GM18870 (cell line): ENCODE results near the gene CLPSL1.

Experiments used
- ATAC-seq: cut with Tn5 transposase; IDR thresholded peaks from one replicate; pipeline ENCODE4 v1.9.1; 2021; ENCODE audit warnings: moderate library complexity; ENCODE audit not compliant: unreplicated experiment

Gene CLPSL1

DNA sequence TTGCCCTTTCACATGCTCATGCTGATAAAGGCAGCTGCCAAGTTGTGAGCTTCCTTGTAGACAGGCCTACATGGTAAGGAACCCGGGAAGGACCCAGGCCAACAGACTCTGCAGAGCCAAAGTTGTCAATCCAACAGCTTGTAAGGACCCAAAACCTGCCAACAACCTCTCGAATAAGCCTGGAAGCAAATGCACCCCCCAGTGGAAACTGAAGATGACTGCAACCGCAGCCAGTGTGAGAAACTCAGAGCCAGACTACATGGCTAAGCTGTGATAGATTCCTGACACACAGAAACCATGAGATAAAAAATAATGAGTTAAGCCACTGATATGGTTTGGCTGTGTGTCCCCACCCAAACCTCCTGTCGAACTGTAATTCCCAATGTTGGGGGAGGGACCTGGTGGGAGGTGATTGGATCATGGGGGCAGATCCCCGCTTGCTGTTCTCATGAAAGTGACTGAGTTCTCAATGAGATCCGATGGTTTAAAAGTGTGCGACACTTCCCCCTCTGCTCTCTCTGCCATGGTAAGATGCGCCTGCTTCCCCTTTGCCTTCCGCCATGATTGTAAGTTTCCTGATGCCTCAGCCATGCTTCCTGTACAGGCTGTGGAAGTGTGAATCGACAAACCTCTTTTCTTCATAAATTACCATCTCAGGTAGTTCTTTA is 23.2 kb upstream of the CLPSL1 start:
- ATAC-seq = no peak

DNA sequence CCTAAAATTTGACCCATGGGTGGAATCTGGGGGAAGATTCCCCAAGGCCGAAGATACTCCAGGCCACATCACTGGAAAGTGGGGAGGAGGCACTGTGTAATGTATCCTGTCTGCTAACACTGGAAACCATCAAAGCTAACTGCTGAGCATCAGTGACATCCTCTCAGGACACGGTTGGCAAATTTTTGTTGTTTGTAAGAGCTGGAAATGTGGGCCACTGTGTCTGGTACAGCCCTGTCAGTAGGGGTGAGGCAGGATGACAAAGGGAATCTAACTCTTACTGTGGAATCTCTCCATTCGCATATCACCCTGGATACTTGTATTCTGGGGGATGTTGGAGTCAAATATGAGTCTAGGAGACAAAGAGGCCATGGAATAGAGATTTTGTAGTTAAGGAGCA is 21.4 kb upstream of the CLPSL1 start:
- no peak for ATAC-seq

DNA sequence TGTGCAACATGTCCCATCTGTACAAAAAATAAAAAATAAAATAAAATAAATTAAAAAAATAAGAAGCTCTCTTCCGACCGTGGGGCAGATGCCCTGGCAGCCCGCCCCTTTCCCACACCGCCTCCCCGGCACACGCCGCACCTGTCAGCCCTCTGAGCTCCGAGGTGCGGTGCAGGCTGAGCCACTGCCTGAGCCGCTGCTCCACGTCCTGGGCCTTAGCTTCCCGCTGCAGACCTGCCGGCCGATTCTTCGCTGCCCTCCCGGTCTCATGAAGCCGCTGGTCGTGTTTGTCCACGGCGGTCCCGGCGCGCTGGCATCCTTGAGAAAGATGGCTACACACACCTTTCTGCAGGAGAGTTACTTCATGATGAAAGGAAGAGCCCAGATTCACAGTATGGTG is 15.1 kb upstream of the CLPSL1 start:
- no peak for ATAC-seq

DNA sequence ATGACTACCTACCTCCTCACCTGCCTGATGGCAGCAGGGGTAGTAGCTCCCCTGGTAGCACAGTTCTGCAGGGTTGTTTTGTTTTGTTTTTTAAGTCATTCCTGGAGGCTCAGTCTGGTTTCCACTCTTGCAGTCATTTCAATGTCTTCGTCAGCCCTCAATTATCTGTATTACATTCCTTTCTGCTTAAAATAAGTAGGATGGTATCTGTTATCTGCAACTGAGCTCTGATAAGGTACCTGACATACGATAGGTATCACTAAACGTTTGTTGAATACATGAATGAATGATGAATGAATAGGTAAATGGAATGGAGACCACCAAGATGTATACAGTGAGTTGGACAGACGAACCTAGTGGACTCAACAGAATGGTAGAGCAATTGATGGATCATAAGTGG is 11.6 kb upstream of the CLPSL1 start:
- ATAC-seq = no peak

DNA sequence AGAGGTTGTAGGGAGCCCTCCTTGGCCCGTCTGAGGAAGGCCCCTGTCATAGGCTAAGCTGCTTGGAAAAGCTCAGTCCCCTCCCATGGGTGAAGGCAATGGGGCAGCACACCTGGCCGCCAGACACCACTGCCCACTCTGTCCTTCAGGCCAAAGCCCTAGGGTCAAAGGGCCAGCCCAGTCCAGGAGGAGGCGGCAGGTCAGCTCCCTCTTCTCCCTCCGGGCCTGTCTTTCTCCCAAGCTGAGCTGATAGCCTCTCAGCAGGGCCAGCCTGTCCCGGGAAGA is 9.5 kb upstream of the CLPSL1 start:
- no peak for ATAC-seq

DNA sequence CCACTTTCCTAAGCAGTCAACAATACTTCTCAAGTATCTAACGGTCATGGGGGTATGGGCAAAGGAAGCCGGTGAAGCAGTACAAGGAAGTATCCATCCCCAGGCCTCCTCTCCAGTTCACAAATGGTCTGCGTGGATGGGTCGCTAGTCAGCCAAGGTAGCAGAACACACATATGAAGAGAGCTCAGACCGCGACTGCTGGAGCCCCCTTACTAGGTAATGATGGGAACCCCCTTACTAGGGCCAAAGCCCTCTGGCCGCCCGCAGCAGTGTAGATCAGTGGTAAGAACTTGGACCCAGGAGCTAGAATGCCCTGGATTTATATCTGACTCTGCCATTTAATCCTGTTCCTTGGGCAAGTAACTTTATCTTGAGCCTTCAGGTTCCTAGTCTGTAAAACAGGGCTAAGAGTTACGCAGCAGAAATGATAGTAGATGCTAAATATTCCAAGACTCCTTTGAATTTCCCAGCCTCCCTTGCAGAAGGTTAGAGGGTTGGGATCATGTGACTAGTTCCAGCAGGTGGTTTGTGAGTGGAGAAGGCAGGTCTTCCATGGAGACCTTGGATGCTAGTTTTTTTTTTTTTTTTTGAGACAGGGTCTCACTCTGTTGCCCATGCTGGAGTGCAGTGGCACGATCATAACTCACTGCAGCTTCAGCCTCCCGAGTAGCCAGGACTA is 6.6 kb upstream of the CLPSL1 start:
- no peak for ATAC-seq

DNA sequence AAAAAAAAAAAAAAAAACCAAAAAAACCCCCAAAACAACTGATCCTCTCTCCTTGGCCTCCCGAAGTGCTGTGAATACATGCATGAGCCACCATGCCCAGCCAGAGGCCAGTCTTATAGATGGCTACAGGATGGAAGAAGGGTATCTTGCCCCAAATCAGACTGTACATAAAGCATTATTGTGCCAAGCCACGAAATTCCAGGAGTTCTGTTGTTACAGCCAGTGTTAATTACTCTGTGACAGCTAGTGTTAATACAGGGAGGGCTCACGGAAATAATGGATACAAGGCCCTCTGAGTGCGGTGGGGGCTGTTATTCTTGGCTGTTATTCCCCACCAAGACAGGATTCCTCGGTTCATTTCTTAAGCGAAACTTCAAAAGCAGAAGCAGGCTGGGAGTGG is 5.8 kb upstream of the CLPSL1 start:
- no peak for ATAC-seq

DNA sequence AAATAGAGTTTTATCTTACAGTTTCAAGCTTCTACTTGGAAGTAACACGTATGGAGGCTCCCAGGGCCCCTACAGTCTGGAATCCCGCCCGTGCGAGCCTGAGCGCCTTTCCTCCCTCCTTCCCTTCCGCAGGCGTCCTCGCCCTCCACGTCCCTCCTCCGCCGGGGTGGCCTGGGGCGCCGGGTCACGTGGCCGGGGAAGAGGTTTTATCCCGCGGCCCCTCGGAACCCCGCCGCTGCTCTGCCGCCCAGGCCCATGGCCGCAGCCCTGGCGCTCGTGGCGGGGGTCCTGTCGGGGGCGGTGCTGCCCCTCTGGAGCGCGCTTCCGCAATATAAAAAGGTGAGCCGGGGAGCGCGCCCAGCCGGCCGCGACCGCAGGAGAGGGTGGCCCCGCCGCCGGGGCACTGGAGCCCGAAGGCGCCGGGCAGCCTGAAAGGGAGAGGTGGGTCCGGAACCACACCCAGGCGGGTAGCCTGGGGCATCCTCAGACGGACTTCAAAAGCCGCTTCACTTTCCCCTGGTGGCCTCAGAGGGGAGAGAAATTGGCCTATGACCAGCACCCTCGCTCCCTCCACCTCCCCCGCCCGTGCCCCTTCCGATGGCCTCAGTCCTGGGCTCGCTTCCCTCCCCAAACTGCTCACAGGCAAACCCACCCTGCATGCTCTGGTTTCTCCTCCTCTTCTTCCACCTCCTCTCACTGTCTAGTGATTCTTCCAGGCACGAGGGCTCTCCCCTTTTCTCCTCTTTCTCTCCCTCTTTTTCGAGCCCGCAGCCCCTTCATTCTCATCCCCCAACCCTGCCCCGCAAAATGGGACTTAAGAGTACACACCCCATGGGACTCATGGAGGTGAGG is 4.2 kb upstream of the CLPSL1 start, which contains the start of gene CLPSL2:
CLPSL2 (plus strand) TSS at position 235 of the 852 bp plus-strand sequence; CDS start at position 256, 21 bp downstream.
- ATAC-seq = no peak

DNA sequence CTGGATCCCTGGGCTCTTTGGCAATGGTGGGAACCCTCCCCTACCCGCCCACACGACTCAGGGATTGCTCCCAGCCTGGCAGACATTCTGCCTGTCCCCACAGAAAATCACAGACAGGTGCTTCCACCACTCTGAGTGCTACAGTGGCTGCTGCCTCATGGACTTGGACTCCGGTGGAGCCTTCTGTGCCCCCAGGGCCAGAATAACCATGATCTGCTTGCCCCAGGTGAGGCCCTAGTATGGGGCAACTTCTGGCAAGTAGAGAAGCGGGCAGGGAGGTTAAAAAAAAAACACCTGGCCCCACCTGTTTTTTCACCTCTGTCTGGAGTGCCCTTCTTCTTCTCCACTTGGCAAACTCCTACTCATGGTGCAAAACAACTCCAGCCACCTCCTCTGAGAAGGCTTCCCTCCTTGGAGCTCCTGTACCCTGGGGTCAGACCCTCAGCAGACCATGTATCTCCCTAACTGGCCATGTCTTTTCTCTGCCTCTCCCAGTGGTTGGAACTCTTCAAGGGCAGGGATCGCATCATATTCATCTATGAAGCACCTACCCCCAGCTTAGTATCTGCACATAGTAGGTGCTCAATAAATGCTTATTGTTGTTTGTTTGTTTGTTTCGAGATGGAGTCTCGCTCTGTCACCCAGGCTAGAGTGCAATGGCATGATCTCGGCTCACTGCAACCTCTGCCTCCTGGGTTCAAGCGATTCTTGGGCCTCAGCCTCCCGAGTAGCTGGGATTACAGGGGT is 3.3 kb upstream of the CLPSL1 start:
- no peak for ATAC-seq

DNA sequence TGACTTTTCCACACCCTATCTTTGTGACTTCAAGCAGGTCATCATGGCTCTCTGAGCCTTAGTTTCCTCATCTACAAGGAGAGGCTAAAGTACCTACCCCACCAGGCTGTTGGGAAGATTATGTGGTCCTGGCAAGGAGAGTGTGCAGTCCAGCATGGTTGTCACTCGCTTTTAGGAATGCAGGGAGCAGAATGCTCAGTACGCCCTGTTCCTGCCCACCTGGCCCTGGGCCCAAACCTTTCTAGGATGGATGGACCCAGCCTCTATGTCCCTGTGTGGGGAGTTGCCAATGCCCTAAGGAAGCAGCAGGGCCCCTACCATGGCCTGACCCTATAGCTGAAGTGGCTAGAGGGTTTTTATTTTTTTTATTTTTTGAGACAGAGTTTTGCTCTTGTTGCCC is 2.4 kb upstream of the CLPSL1 start:
- no peak for ATAC-seq

DNA sequence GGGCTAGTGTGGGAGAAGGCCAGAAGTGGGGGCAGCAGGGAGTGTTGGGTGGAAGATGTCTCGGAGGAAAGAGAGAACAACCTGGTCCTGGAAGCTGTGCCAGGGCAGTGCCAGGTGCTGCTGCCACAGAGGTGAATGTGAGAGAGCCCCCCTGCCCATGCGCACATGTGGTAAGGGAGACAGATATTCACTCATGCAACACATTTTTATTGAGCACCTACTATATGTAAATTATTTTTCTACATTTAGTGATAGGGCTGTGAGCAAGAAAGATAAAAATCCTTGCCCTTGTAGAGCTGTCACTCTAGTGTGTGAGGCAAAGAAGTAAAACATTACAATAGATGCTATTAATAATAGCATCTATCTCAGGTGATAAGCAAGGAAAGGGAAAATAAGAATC is 471 bp downstream of the CLPSL1 start:
- no peak for ATAC-seq

DNA sequence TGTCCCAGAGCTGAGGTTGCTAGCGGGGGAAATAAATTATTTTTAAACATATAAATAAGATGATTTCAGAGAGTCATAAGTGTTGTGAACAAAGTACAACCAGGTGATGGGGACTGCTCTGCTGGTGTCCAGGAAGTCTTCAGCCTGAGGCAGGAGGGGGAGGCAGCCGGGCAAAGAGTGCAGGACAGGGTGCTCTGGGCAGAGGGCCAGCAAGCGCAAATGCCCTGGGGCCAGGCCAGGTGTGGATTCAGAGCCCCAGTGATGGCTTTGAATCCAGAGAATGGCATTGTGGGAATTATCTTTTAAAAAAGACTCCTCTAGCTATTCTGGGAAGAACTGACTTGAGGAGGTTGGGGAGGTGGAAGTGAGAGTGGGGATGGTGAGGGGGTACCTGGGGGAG is 1.6 kb downstream of the CLPSL1 start:
- no peak for ATAC-seq

DNA sequence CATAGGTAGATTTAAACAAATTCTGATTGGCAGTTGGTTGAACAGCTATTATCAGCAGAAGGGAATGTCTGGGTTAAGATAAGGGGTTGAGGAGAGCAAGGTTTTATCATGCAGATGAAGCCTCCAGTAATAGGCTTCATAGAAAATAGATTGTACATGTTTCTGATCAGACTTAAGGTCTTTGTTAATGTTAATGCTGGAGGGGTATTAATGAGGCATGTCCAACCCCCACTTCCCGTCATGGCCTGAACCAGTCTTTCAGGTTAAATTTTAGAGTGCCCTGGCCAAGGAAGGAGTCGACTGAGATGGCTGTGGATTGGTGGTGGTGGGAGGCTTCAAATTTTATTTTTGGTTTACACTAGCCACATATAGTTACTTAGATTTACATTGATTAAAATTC is 3.4 kb downstream of the CLPSL1 start:
- no peak for ATAC-seq

DNA sequence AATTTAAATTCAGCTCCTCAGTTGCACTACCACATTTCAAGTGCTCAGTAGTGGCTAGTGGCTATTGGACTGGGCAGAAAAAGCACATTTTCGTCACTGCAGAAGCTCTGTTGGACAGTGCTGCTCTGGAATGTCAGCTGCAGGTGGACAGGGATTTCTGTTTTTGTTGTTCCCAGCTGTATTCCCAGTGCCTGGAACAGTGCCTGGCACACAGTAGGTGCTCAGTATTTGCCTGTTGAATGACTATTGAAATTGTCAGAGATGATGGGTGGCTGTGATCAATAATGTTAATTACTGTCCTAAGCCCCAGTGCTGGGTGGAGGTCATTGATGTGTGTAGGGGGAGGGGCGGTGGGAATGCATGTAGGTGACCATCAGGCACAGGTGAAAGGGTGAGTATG is 5.5 kb downstream of the CLPSL1 start:
- ATAC-seq = no peak

DNA sequence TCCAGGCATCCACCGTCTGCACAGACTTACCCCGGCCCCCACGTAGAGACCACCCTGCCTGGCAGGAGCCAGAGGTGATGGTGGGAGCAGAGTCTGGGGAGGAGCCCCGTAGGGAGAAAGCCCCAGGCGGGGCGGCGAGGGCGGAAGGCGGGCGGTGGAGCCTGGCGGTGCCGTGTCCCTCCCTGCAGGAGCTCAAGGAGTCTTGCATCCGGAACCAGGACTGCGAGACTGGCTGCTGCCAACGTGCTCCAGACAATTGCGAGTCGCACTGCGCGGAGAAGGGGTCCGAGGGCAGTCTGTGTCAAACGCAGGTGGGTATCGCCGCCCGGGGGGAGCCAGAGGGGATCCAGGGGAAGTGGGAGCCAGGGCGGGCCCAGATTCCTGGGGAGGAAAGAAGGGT is 6.0 kb downstream of the CLPSL1 start:
- no peak for ATAC-seq

DNA sequence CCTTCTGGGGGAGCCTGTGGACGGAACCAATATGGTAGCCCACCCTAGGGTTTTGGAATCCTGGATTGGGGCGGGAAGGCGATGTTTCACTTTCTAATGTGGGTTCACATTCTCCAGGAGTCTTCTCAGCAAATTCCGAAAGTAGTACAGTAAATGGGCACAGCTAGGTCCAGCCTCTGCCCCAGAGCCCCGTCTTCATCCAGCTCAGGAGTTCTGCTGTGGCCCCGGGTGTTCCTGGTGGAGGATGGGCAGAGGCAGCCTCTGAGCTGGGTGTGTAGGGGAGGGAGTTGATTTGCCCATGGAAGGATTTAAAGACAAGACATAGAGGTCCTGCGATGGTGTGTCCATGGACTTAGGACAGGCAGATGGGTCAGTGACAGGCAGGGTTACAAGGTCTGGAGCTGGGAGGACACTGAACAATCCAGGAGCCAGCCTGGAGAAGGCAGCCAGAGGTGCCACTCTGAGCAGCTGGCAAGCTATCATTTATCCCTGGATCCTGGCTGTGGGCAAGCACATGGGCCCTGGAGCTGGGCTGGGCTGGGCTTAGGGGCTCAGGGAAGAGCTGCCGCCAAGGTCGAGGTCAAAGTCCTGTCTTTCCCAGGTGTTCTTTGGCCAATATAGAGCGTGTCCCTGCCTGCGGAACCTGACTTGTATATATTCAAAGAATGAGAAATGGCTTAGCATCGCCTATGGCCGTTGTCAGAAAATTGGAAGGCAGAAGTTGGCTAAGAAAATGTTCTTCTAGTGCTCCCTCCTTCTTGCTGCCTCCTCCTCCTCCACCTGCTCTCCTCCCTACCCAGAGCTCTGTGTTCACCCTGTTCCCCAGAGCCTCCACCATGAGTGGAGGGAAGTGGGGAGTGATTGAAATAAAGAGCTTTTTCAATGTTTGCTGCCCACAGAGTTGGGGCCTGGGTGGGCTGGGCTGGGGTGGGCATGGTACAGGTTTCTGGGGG is 6.7 kb downstream of the CLPSL1 start:
- ATAC-seq = no peak

DNA sequence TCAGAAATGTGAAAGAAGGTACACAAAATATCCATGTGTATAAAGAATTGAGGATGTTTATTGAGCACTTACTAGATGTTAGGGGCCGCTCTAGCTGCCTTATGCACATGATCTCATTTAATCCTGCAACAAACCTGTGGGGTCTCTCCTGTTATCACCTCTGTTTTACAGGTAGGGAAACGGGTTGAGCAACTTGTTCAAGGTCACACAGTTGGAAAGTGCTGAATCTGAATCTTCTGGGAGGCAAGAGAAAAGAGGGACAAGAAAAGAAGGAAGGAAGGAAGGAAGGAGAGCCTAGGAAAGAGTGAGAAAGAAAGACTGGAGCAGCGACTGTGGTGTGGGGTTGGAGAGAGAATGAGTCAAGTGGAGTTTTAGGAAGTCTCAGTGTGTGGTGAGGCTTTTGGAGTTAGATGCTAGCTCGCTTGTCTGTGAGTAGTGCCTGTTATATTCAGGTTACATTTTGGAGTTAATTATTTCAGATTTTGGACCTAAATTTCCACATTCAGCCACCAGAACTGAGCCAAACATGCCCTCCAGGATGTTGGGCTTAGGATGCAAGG is 7.7 kb downstream of the CLPSL1 start:
- ATAC-seq = no peak

DNA sequence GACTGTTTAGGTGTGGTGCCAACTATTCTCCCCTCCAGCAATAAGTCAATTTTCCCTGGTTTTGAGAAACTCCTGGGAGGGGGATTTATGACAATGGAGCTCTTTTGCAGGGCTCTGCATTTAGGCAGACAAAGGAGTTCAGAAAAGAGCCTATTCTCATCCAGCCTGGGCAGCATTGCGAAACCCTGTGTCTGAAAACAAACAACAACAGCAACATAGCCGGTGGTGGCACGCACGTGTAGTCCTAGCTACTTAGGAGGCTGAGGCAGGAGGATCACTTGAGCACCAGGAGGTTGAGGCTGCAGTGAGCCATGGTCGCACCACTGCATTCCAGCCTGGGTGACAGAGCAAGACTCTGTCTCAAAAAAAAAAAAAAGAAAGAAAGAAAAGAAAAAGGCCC is 9.9 kb downstream of the CLPSL1 start:
- ATAC-seq = no peak

DNA sequence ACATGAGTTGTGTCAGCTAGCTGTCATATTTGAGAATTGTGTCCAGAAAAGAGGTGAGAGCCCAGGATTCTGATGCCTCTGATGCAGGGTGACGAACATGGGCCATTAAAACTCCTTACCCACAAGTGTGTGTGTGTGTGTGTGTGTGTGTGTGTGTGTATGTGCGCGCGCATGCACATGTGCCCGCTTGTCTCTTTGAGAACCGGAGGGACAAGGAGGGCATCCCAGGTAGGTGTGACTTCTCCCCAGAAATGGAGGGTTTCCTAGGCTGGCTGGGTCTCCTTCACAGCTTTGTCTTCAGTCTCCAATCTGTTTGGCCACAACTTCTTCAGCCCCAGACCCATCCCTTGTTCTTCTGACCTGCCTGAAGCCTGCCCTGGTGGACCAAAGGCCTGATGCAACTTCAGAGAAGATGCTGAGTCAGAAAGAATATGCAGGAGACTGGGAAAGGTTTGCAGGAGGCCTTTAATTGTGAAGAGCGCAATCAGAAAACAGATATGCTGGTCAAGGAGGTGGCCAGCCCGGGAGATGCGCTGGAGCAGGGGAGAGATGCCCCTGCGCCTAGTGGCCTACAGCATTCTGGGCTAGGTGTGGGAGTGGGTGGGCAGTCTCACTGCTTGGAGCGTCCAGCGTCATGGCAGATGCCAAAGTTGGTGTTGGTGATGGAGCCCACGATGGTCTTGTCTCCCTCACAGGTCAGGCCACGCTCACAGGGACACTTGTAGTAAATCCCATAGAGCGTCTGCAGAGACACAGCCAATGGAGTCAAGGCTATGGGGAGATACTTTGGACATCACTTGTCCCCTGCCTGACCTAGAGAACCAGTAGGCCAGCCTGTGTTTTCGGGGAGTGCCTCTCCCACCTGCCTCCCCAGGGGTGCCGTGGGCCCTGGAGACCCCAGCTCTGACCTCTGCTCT is 14.0 kb downstream of the CLPSL1 start:
- no peak for ATAC-seq
